ENCODE results near the gene RNF157. TPM values are rescaled to one million over a fixed set of nuclear protein-coding genes. Genes with fewer than 3 reads are reported as not detected.

The RNF157 gene
- total and polyA plus RNA-seq, 2 of the 4 experiments (the other 2 are of a cell fraction), result 0.54 to 1.3 TPM

GRCh38 chr17:76262732-76263344, 22.5 kb upstream of the RNF157 start:
- Histone ChIP-seq H4K5ac (ENCODE audit: low read depth, low read length) (no peak overlapping the region), H3K4ac (ENCODE audit: low read depth, low read length) (peak overlapping the region; percentile 58), H4K91ac (ENCODE audit: insufficient read depth, low read depth, low read length) (no peak overlapping the region), H3K4me3 (ENCODE audit: insufficient read depth, low read depth, low read length) (no peak overlapping the region), H3K18ac (ENCODE audit: low read depth, low read length) (no peak overlapping the region), H3K23ac (ENCODE audit: low read depth, low read length) (peak overlapping the region; percentile 31; the same call in 1 of the 2 replicates), H3K9ac (ENCODE audit: low read depth, low read length) (no peak overlapping the region), H3K79me1 (ENCODE audit: low read depth in 1 of 2, low read length in 2 of 2) (peaks cover 16 to 28% of the 10 kb centered on the region in 2 experiments), H4K20me1 (ENCODE audit: insufficient read depth, low read length) (no peaks in the 10 kb centered on the region), H2BK20ac (ENCODE audit: low read depth, low read length) (peak overlapping the region; percentile 28), H3K27me3 (ENCODE audit: control insufficient read depth, insufficient read depth, low read length) (no peaks in the 10 kb centered on the region), H3K9me3 (ENCODE audit: control insufficient read depth, insufficient read depth, low read length) (no peaks in the 10 kb centered on the region), H2AK9ac (replicated peaks; ENCODE audit: low read depth, low read length, poor library complexity) (no peak overlapping the region), H2BK15ac (ENCODE audit: low read depth, low read length) (peak overlapping the region; percentile 64; the same call in 1 of the 3 replicates), H3K4me2 (ENCODE audit: low read depth, low read length) (no peak overlapping the region), H3K9me1 (ENCODE audit: insufficient read depth, low read length) (peaks cover 15% of the 10 kb centered on the region), H3K4me1 (ENCODE audit: control insufficient read depth, insufficient read depth, low read length) (peaks cover 6% of the 10 kb centered on the region), H2BK120ac (ENCODE audit: low read depth, low read length) (peak overlapping the region; percentile 49), H4K8ac (ENCODE audit: low read depth in 2 of 2, low read length in 2 of 2) (peak overlapping the region in 1 of 2 experiments; percentile 39; a peak in 1 of 4 replicates), H2AFZ (replicated peaks; ENCODE audit: low read length, poor library complexity) (peak overlapping the region; percentile 4), H3K56ac (ENCODE audit: extremely low read depth, insufficient read depth, low read length) (no peak overlapping the region), H3K36me3 (ENCODE audit: control insufficient read depth, insufficient read depth, low read length) (no peaks in the 10 kb centered on the region; the same call in 1 of the 2 replicates), H2BK5ac (ENCODE audit: low read depth, low read length, poor library complexity, severe bottlenecking) (no peak overlapping the region), H2AK5ac (ENCODE audit: low read depth, low read length) (peak overlapping the region; percentile 35), H3K14ac (replicated peaks; ENCODE audit: low read depth, low read length) (0 out of 2 replicates have a peak overlapping the region, but pooled peaks have one; percentile 55), H3K27ac (ENCODE audit: insufficient read depth, low read length) (no peak overlapping the region)
- WGBS, 2 experiments (ENCODE audit: extremely low coverage in 2 of 2, insufficient read length in 1 of 2), result 93% methylated on average over 5 of the region's 9 CpGs; no CpG with 5 or more reads in 1 of the 2 experiments
- ChIA-PET CTCF (no interaction called here), POLR2A (ENCODE audit: unreplicated experiment) (interaction anchor here (0.6 kb wide), 1 partner anchor 587 kb away, joined by 3 read pairs; no protein-coding TSS in a partner anchor)
- in situ Hi-C loops (cut with MboI; ENCODE audit: low sequenced_read_pairs) (no loop called here), dilution Hi-C loops (cut with HindIII; ENCODE audit: low sequenced_read_pairs, unreplicated experiment) (no loop called here), intact Hi-C loops (cut with micrococcal nuclease) (no loop called here)
- TF ChIP-seq RAD21 (IDR thresholded peaks at IDR 0.05; ENCODE audit: low read length), result no peak
- TF ChIP-seq POLR2A (IDR thresholded peaks at IDR 0.05; ENCODE audit: low read depth, low read length), result no peak
- no peak for TF ChIP-seq SMC3 (IDR thresholded peaks at IDR 0.05; ENCODE audit: low read depth, low read length)
- TF ChIP-seq USF2 (IDR thresholded peaks at IDR 0.05; ENCODE audit: low read depth, low read length), result no peak
- no peak for TF ChIP-seq MXI1 (IDR thresholded peaks at IDR 0.05; ENCODE audit: borderline replicate concordance, low read depth, low read length)
- TF ChIP-seq RCOR1 (IDR thresholded peaks at IDR 0.05; ENCODE audit: insufficient replicate concordance, low read length), result no peak
- no peak for TF ChIP-seq MAFK (IDR thresholded peaks at IDR 0.05; ENCODE audit: low read depth, low read length)
- BruUV-seq (replicated peaks), result no TSS peak
- DNase-seq (no peak), ATAC-seq (ENCODE audit: low read depth) (no peak)

Data from IMR-90 (cell line).